HepG2 (cell line): ENCODE measurements around the gene ABCB9. TPM values are rescaled to one million over a fixed set of nuclear protein-coding genes. Genes with fewer than 3 reads are reported as not detected.

Experiments
- ARID5B ChIP-seq: IDR thresholded peaks from 2 replicates; pipeline ENCODE4 v1.4.0; 2020; ENCODE audit warnings: mild to moderate bottlenecking, missing genetic modification reagents
- ETS1 ChIP-seq: sonication (generic); formaldehyde crosslinking; IDR thresholded peaks from 2 replicates; pipeline ENCODE4 v1.4.0; 2020; ENCODE audit warnings: missing genetic modification reagents
- KDM2A ChIP-seq: sonication (generic); formaldehyde crosslinking; IDR thresholded peaks from 2 replicates; pipeline ENCODE4 v1.4.0; 2020; ENCODE audit warnings: low read depth, missing genetic modification reagents, borderline replicate concordance
- MYC ChIP-seq: sonication (generic); formaldehyde crosslinking; IDR thresholded peaks from 2 replicates; pipeline ENCODE4 v1.9.0; 2021; ENCODE audit warnings: missing genetic modification reagents, borderline replicate concordance
- PAWR ChIP-seq: sonication (generic); formaldehyde crosslinking; IDR thresholded peaks from 2 replicates; pipeline ENCODE4 v1.4.0; 2020; ENCODE audit warnings: missing genetic modification reagents, mild to moderate bottlenecking, borderline replicate concordance
- PITX1 ChIP-seq: sonication (generic); formaldehyde crosslinking; IDR thresholded peaks from 2 replicates; pipeline ENCODE4 v1.5.1; 2020; ENCODE audit warnings: mild to moderate bottlenecking, missing genetic modification reagents
- SIX1 ChIP-seq: sonication (generic); formaldehyde crosslinking; IDR thresholded peaks from 2 replicates; pipeline ENCODE4 v1.4.0; 2020; ENCODE audit warnings: missing genetic modification reagents, borderline replicate concordance
- TARDBP ChIP-seq: sonication (generic); formaldehyde crosslinking; IDR thresholded peaks from 2 replicates; pipeline ENCODE4 v1.8.0; 2022; ENCODE audit warnings: mild to moderate bottlenecking, missing genetic modification reagents
- TBX2 ChIP-seq: sonication (generic); formaldehyde crosslinking; IDR thresholded peaks from 2 replicates; pipeline ENCODE4 v1.5.0; 2020; ENCODE audit warnings: missing genetic modification reagents, mild to moderate bottlenecking, borderline replicate concordance
- ZBTB3 ChIP-seq: sonication (generic); formaldehyde crosslinking; IDR thresholded peaks from 2 replicates; pipeline ENCODE4 v1.4.0; 2020; ENCODE audit warnings: low read depth, mild to moderate bottlenecking, moderate library complexity, missing genetic modification reagents, borderline replicate concordance
- ZNF264 ChIP-seq: sonication (generic); formaldehyde crosslinking; IDR thresholded peaks from 2 replicates; pipeline ENCODE4 v1.4.0; 2020; ENCODE audit warnings: missing genetic modification reagents
- ZNF329 ChIP-seq: sonication (generic); formaldehyde crosslinking; IDR thresholded peaks from 2 replicates; pipeline ENCODE4 v1.9.0; 2021; ENCODE audit warnings: low read depth, mild to moderate bottlenecking, missing genetic modification reagents
- ZNF34 ChIP-seq: sonication (generic); formaldehyde crosslinking; IDR thresholded peaks from 2 replicates; pipeline ENCODE4 v1.4.0; 2020; ENCODE audit warnings: mild to moderate bottlenecking, missing genetic modification reagents, borderline replicate concordance
- ZNF367 ChIP-seq: sonication (generic); formaldehyde crosslinking; IDR thresholded peaks from 2 replicates; pipeline ENCODE4 v1.4.0; 2020; ENCODE audit warnings: missing genetic modification reagents, borderline replicate concordance
- ZNF713 ChIP-seq: sonication (generic); formaldehyde crosslinking; IDR thresholded peaks from 2 replicates; pipeline ENCODE4 v1.4.0; 2020; ENCODE audit warnings: mild to moderate bottlenecking, missing genetic modification reagents
- ZSCAN29 ChIP-seq: sonication (generic); formaldehyde crosslinking; conservative IDR thresholded peaks from 2 replicates; pipeline ENCODE4 v1.4.0; 2020; ENCODE audit warnings: mild to moderate bottlenecking, missing genetic modification reagents
- polyA plus RNA-seq, 8 experiments: library from polyadenylated mRNA; depleted of rRNA in 3 of 8; stranded (reverse) in 7 of 8; unstranded in 1 of 8; fragments of >200 nt; fragmentation: Illumina TruSeq in 4 of 8; extraction: Trizol in 4 of 8; gene quantifications; 2 replicates each; pipeline versions ENCODE4 v1.2.1 to v1.2.3, GENCODE V29; 2011 to 2016; ENCODE audit warnings: low read depth in 4 of 8, missing spikeins in 1 of 8, mixed read lengths in 1 of 8; ENCODE audit not compliant: insufficient read depth in 1 of 8
- total RNA-seq, 5 experiments: library from RNA; depleted of rRNA; stranded (reverse); fragments of >200 nt; fragmentation: Illumina TruSeq; extraction: Trizol; gene quantifications; 2 replicates each; pipeline ENCODE4 v1.2.3, GENCODE V29; 2016; ENCODE audit warnings: low read depth in 1 of 5
- TF ChIP-seq, protein P1 (sequence below): sonication (generic); formaldehyde crosslinking; conservative IDR thresholded peaks from 2 replicates; pipeline ENCODE4 v1.4.0; 2020; ENCODE audit warnings: missing genetic modification reagents
- TF ChIP-seq, protein P2 (sequence below): sonication (generic); formaldehyde crosslinking; IDR thresholded peaks from 2 replicates; pipeline ENCODE4 v1.8.1; 2023; ENCODE audit warnings: mild to moderate bottlenecking, moderate library complexity, missing genetic modification reagents
- TF ChIP-seq, protein P3 (sequence below): IDR thresholded peaks from 2 replicates; pipeline ENCODE4 v1.6.1; 2016; ENCODE audit warnings: mild to moderate bottlenecking

Gene ABCB9
- total and polyA plus RNA-seq, 2 of the 13 experiments (the other 11 are each of a cell fraction or from before 2014, with no cell fraction given) = 5.1 to 6.0 TPM

DNA sequence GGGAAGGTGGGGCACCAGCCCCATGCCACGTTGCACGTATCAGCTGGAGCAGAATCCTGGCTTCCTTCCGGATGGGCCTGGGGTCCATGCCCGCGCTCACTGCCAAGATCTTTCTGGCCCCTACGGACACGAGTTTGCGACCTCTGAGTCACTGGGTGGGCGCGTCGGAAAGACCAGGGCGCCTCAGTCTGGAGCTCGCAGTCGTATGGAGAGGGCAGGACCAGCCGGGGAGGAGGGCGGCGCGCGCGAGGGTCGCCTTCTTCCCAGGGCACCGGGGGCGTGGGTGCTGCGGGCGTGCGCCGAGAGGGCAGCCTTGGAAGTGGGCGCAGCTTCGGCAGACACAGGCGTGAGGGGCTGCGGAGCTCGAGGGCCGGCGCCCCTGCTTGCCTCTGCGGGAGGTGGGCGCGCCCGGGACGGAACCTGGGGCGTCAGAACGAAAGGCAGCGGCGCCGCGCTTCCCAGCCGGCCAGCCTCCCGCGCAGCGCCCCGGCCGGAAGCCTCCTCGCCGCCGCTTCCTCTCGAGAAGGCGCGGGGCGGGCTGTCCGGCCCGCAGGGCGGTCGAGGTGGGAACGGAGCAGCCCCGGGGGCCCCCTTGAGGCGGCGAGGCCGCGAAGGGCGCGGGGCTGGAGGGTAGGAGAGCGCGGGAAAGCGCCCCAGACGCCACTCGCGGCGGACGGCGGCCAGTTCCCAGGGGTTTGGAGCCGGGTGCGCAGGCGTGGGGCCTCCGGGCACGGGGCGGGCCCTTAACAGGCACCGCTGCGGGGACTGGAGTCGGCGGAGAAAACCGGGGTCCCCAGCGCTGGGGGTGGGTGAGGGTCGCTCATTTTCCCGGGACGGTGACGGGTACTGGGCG, 14.1 kb upstream of the ABCB9 start, which contains the start of gene ARL6IP4 (continued):
- TF ChIP-seq ZNF329 (CRISPR knock-in tag) (0 out of 2 replicates have a peak, but pooled peaks have one; percentile 53), TBX2 (0 out of 2 replicates have a peak, but pooled peaks have one; percentile 4), ZSCAN29 (no peak), ZBTB3 (CRISPR knock-in tag) (no peak), ETS1 (CRISPR knock-in tag) (no peak), PITX1 (CRISPR knock-in tag) (no peak), PAWR (CRISPR knock-in tag) (no peak), ZNF264 (no peak), MYC (CRISPR knock-in tag) (peak; percentile 10; the same call in 1 of the 2 replicates), ZNF34 (CRISPR knock-in tag) (no peak), ARID5B (CRISPR knock-in tag) (peak; percentile 34; the same call in 1 of the 2 replicates), SIX1 (CRISPR knock-in tag) (no peak), TARDBP (CRISPR knock-in tag) (peak; percentile 81; the same call in 1 of the 2 replicates), ZNF367 (CRISPR knock-in tag) (no peak), ZNF713 (CRISPR knock-in tag) (no peak), KDM2A (peak; percentile 94)
- TF ChIP-seq, protein P1, sequence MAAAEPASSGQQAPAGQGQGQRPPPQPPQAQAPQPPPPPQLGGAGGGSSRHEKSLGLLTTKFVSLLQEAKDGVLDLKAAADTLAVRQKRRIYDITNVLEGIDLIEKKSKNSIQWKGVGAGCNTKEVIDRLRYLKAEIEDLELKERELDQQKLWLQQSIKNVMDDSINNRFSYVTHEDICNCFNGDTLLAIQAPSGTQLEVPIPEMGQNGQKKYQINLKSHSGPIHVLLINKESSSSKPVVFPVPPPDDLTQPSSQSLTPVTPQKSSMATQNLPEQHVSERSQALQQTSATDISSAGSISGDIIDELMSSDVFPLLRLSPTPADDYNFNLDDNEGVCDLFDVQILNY (CRISPR knock-in tag) = no peak
- TF ChIP-seq, protein P2, sequence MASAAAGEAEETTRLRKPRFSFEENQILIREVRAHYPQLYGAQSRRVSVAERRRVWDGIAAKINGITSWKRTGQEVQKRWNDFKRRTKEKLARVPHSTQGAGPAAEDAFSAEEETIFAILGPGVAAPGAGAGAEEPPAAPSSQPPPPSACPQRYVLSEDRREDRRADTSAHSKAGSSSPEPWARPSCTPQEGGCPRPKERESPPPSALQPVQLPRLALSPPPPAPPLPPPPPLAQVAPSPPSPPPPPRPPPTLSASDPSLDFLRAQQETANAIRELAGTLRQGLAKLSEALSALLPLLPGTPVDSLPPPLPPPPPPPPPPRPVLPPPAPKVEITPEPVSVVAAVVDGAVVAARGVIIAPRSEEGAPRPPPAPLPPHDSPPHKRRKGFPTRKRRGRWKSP = peak; percentile 70
- TF ChIP-seq, protein P3, sequence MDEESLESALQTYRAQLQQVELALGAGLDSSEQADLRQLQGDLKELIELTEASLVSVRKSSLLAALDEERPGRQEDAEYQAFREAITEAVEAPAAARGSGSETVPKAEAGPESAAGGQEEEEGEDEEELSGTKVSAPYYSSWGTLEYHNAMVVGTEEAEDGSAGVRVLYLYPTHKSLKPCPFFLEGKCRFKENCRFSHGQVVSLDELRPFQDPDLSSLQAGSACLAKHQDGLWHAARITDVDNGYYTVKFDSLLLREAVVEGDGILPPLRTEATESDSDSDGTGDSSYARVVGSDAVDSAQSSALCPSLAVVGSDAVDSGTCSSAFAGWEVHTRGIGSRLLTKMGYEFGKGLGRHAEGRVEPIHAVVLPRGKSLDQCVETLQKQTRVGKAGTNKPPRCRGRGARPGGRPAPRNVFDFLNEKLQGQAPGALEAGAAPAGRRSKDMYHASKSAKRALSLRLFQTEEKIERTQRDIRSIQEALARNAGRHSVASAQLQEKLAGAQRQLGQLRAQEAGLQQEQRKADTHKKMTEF (CRISPR knock-in tag) = no peak; the same call in 1 of the 2 replicates
